ENCODE results near the gene HDC. TPM values are rescaled to one million over a fixed set of nuclear protein-coding genes. Genes with fewer than 3 reads are reported as not detected.

The HDC gene
- total RNA-seq, 1 donor from 2014 or later = 0.61 TPM

DNA sequence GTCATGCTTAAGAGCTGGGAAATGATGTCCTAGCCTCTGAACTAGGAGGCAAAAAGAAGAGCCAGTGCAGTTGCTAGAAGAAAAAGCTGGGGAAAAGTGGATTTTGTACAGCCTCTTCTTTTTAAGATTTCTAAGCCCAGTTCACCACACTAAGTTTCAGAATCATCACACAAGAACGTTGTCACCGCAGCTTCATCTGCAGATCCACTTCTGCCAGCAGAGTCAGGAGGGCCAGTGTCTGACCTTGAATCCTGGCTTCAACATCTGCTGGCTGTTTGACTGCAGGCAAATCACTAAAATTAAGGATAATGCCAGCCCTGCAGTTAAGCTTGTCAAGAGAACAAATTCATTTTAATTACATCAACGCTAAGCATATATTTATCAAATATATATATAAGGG is 36.2 kb downstream of the HDC start:
- intact Hi-C loops (cut with micrococcal nuclease) = no loop called here

DNA sequence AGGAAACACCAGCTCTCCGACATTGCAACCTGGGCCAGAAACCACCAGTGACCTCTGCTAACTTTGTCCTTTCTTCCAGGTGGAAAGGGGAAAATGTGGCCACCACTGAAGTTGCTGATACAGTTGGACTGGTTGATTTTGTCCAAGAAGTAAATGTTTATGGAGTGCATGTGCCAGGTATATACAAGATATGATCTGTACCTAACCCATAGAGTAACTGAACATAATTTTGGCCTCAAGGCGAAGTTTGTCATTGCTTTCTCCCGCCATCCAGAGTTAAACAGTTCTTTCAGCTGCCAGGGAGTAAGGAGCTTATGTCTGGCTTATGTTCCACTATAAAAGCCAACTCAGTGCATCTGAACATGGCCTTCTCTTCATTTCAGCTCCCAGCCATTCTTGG is 36.7 kb downstream of the HDC start:
- intact Hi-C loops (cut with micrococcal nuclease) = no loop called here

DNA sequence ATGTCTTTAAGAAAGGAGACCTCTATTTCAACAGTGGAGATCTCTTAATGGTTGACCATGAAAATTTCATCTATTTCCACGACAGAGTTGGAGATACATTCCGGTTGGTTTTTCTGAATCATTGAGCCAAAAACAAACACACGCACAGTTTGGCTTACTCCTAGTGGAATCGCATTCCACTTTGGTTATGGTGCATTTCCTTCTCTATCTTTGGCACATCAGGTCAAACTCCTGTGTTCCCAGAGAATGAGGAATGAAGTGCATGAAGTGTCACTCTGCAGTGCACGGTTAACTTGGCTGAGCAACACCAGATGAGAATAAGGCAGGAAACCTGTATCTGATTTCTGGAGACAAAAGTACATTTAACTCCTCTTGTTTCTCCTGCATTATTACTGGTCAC is 38.5 kb downstream of the HDC start:
- intact Hi-C loops (cut with micrococcal nuclease) = no loop called here

DNA sequence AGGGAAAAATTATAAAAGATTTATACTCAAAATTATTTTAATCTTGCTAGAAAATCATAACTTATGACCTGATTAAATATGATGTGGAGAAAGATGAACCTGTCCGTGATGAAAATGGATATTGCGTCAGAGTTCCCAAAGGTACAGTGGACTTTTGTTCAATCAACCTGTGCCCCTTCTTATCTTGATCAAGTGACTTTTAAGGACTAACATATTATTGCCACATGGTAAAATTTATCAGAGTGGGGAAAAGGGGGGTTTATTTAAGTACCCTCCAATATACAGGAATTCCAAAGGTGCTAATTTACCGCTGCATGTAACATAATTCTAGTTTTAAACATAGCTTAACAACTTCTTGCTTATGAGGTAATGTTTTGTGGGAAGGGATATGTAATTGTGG is 39.6 kb downstream of the HDC start:
- intact Hi-C loops (cut with micrococcal nuclease) = no loop called here

DNA sequence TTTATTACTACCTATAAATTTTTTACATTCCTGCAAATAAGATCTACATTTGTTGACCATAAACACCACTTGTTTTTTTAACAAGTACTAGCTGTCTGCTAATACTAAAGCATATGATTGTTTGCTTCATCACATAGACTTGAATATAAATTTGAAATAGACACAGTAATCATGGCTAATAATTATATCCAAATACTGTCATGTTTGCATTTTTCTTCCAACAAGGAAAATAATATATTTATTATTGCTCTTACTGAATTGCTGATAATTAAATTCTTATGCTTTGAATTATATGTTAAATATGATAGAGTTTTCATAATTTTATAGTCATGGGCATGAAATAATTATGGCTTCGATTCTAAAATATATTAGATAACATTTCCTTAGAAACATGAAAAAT is 40.5 kb downstream of the HDC start:
- intact Hi-C loops (cut with micrococcal nuclease) = no loop called here

DNA sequence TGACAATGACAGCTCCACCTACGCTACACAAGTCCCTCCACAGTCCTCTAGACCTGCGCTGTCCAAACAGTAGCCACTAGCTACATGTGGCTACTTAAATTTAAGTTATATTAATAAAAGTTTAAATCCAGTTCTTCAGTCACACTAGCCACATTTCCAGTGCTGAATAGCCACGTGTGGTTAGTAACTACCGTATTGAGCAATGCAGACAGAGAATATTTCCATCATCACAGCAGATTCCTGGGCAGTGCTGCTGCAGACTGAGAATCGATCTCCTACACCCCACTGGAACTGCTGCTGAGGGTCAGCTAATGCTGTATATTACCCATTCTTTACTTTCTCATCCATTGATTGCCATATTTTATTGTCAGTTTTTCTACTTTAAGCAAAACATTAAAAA is 40.9 kb downstream of the HDC start:
- intact Hi-C loops (cut with micrococcal nuclease) = no loop called here

DNA sequence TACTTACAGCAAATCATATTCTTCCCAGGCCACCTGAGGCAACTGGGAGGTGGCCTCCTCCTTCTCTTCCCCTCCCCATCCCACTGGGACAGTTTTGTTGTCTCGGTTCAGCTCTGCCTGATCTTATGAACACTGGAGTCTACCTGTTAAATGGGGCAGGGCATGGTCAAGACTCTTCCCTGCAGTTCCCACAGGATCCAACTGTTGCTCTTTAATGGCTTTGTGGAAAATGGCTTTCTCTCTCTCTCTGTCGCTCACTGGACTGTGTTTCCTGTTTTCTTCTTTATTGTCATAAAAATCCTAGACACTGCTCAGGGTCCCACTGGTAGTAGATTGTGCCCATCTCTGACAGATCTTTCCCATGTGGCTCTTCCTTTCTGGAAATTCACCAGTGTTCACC is 43.3 kb downstream of the HDC start:
- intact Hi-C loops (cut with micrococcal nuclease) = no loop called here

DNA sequence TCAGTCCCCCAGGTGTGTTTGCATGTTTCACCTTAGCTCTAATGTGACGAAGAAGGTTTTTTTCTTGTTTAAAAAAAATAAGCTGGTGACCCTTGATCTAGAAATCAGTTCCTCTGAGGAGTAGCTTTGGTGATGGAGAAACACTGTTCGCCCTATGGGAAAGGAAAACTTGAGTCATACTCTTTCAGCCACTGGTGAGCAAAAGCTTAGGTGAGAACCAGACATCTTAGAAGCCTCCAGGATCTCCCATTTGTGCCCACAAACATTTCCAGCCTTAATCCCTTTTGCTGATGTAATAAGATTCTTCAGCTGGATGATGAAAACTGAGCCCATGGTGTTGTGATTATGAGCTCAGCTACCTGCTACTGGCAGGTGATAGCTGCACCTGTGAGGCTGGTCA is 45.7 kb downstream of the HDC start:
- intact Hi-C loops (cut with micrococcal nuclease) = no loop called here

DNA sequence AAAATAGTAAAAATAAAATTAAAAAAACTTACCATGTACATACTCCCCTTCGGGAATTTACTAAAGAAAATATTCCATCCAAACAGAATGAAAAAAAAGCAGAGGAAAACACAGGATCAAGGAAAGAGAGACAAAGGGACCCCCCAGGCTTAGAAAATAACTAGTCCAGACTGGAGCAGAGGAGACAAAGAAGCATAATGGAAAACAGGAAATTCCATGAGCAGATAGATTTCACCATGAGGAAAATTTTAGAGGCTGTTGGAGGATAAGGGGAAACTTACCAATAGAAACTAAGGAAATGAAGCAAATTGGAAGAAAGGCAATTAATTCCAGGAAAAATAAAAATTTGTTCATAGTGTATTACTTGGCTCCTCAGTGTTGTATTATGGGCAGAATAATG is 46.8 kb downstream of the HDC start:
- intact Hi-C loops (cut with micrococcal nuclease) = no loop called here

DNA sequence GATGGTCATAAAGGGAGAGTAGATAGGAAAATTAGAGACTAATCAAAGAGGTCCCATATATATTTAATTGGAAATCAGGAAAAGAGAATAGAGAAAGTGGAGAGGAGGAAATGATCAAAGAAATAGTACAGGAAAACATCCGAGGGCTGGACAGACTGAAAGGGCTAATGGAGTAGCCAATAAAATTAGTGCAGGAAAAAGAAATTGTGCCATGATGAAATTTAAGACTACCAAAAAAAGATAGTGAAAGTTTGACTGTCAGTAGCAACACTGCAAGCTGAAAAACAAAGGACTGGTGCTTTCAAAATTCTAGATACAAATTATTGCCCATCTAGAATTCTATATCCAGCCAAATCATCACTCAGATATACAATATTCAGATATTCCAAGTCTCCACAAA is 47.2 kb downstream of the HDC start:
- intact Hi-C loops (cut with micrococcal nuclease) = no loop called here

DNA sequence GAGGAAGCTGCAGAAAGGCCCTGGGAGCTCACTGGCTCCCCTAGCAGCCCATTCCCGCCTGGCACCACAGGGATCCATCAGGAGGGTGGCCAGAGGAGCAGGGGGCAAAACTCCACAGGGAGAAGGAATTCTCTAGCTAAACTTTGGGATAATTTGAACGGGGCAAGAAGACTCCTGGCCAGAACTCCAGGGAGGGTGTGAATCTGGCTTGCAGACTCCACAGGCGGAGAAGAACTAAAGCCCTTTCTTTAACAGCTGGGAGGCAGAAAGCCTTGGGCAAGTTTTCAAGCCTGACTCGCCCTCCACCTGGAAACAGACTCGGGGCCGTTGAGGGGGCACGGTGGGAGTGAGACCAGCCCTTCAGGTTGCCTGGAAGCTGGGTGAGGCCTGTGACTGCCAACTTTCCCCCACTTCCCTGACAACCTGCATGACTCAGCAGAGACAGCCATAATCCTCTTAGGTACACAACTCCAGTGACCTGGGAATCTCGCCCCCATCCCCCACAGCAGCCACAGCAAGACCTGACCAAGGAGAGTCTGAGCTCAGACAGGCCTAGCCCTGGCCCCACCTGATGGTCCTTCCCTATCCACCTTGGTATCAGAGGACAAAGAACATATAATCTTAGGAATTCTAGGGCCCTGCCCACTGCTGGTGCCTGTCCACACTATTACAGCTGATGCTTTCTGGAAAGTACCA is 54.9 kb downstream of the HDC start:
- intact Hi-C loops (cut with micrococcal nuclease) = no loop called here

DNA sequence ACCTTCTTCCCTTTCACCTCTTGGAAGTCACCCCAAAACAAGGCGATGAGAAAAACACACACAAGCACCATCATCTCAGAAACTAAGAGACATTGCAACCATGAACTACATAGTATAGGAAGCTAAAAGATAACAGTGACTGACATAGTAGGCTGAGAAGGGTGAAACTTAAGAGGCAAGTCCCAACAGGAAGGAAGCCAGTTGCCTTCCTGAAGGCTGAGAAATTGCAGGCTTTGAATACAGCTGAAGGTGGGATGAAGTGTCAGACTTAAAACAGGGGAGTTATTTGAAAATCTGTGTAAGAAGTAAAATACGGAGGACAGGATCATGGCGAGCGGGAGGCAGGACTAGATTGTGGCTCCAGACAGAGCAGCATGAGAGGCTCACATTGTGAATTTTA is 55.7 kb downstream of the HDC start:
- intact Hi-C loops (cut with micrococcal nuclease) = no loop called here

DNA sequence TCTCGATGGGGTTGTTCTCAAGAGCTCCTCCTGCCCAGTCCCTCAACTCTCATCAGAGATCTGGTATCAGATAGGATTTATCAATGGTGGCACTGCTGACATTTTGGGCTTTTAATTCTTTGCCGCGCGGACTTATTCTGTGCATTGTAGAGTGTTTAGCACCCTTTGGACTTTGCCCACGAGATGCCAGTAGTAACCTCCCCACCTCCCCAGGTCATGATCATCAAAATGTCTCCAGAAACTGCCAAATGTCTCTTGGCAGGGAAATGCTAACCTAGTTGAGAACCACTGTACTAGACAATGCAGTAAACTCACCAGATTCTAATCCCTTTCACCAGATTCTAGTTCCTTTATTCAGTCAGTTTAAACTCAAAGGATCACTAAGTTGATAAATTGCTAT is 59.5 kb downstream of the HDC start:
- intact Hi-C loops (cut with micrococcal nuclease) = no loop called here

DNA sequence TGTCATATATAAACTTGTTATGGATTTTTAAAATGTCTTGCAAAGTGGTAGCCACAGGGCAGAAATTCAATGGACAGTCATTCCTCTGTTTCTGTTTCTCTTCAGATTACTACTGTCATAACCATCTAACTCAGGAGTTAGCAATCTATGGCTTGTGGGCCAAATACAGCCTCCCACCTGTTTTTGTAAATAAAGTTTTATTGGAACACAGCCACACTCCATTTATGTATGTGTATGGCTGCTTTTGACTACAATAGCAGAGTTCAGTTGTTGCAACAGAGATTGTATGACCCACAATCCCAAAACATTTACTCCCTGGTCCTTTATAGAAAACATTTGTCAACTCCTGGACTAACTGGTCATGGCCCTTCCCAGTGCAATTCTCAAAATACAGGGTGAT is 63.5 kb downstream of the HDC start:
- intact Hi-C loops (cut with micrococcal nuclease) = no loop called here

DNA sequence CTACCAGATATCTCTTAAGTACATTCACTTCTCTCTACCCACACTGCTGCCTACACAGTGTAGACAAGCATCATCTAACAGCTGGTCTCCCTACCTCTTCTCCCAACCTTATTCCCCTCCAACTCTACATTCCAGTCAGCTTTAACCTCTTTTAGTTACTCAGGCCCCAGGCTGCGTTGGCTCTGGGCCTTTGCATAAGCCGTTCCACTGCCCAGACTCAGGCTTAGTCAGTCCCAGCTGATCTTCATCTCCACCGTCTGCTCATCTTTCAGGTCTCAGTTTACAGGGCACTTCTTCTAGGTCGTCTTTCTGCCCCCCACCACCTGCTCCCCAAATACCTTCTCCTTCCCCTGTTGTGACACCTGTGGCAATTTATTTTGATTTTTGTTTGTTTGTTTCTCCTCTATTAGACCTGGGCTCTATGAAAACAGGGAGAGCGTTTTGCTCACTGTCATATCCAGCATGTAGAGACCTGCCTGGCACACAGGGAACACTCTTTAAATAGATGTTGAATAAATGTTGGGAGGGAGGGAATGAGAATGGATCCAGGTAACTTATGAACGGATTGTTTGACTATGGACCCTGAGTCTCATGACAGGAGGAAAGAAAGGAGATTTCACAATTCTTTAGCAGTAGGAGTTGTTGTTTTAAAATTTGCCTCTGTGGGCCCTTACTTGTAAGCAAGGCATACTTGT is 72.5 kb downstream of the HDC start:
- intact Hi-C loops (cut with micrococcal nuclease) = no loop called here

DNA sequence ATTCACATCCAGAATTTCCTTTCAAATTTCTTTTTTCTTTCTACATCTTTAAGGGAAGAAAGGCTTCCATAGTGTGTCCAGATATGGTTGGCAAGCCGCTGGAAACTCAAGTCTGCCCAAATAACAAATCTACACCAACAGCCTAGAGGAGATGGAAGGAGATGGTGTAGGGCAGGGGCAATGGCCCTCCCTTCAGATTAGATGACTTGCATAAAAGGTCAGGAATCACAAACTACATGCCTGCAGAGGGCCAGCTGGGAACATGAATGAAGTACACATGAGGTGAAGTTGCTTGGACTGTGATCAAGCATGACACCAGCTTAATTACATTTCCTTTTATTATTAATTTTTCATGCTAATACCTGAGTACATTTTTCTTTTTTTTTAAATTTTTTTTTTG is 73.4 kb downstream of the HDC start:
- intact Hi-C loops (cut with micrococcal nuclease) = no loop called here

Other genes with a start within 250 kb of the HDC start
- 51.8 and 56.6 TPM in 2 replicates for gene ATP8B4, start 146.5 kb downstream of the HDC start, total RNA-seq
- 44.6 and 45.3 TPM in 2 replicates for gene SLC27A2, start 83.5 kb downstream of the HDC start, total RNA-seq
- 50.4 and 50.8 TPM in 2 replicates for gene GABPB1, start 89.5 kb upstream of the HDC start, total RNA-seq
- 65.5 and 68.9 TPM in 2 replicates for gene USP8, start 158.7 kb upstream of the HDC start, total RNA-seq

Measured in T-helper 1 cell treated with Interleukin-12 subunit alpha and Interleukin-12 subunit beta and Interleukin-4 antibody, amounts not matched to agents 30 ng/mL and 1 ng/mL, for 36 hours (primary cell).